Measurements from ENCODE around the gene RASAL1. TPM values are rescaled to one million over a fixed set of nuclear protein-coding genes. Genes with fewer than 3 reads are reported as not detected.

The RASAL1 gene
- total RNA-seq, 1 donor from 2014 or later, result not detected

GRCh38 chr12:113102811-113103210 lies 32.8 kb downstream of the RASAL1 start:
- Mint-ChIP-seq H3K9me3 (ENCODE audit: unreplicated experiment) (peaks cover 4% of the 10 kb centered on the region), H3K27me3 (ENCODE audit: unreplicated experiment) (peaks cover 6% of the 10 kb centered on the region), H3K4me1 (ENCODE audit: low read depth, unreplicated experiment) (peaks cover under 1% of the 10 kb centered on the region), H3K36me3 (ENCODE audit: unreplicated experiment) (no peaks in the 10 kb centered on the region), H3K4me3 (ENCODE audit: unreplicated experiment) (no peak overlapping the region), H3K27ac (ENCODE audit: unreplicated experiment) (no peak overlapping the region)
- no peak for DNase-seq
- TF ChIP-seq, protein P1, sequence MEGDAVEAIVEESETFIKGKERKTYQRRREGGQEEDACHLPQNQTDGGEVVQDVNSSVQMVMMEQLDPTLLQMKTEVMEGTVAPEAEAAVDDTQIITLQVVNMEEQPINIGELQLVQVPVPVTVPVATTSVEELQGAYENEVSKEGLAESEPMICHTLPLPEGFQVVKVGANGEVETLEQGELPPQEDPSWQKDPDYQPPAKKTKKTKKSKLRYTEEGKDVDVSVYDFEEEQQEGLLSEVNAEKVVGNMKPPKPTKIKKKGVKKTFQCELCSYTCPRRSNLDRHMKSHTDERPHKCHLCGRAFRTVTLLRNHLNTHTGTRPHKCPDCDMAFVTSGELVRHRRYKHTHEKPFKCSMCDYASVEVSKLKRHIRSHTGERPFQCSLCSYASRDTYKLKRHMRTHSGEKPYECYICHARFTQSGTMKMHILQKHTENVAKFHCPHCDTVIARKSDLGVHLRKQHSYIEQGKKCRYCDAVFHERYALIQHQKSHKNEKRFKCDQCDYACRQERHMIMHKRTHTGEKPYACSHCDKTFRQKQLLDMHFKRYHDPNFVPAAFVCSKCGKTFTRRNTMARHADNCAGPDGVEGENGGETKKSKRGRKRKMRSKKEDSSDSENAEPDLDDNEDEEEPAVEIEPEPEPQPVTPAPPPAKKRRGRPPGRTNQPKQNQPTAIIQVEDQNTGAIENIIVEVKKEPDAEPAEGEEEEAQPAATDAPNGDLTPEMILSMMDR (IDR thresholded peaks at IDR 0.05; ENCODE audit: partially characterized antibody, unreplicated experiment), result no peak

DNA sequence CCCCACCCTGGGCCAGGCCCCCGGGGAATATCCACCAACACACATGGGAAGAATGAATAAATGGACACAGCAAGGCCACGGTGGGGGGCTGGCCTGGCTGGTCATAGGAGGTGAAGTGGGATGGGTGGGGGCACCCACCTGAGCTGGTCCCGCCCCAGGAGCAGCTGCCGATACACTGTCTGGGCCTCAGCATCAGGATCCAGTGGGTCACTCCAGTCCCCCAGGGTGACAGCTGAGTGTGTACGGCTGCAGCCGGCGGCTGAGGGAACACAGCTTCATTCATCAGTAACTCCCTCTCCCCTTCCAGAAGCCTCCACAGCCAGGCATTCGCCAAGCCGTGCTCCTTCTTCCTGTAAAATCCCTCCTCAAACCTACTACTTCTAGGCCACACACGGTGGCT lies 33.8 kb downstream of the RASAL1 start:
- Mint-ChIP-seq H3K4me1 (ENCODE audit: low read depth, unreplicated experiment) (peaks cover 7% of the 10 kb centered on the region), H3K36me3 (ENCODE audit: unreplicated experiment) (no peaks in the 10 kb centered on the region), H3K27me3 (ENCODE audit: unreplicated experiment) (peaks cover 4% of the 10 kb centered on the region), H3K27ac (ENCODE audit: unreplicated experiment) (no peak overlapping the region), H3K9me3 (ENCODE audit: unreplicated experiment) (peaks cover 4% of the 10 kb centered on the region), H3K4me3 (ENCODE audit: unreplicated experiment) (no peak overlapping the region)
- no peak for DNase-seq
- TF ChIP-seq, protein P1 (IDR thresholded peaks at IDR 0.05; ENCODE audit: partially characterized antibody, unreplicated experiment), result no peak

DNA sequence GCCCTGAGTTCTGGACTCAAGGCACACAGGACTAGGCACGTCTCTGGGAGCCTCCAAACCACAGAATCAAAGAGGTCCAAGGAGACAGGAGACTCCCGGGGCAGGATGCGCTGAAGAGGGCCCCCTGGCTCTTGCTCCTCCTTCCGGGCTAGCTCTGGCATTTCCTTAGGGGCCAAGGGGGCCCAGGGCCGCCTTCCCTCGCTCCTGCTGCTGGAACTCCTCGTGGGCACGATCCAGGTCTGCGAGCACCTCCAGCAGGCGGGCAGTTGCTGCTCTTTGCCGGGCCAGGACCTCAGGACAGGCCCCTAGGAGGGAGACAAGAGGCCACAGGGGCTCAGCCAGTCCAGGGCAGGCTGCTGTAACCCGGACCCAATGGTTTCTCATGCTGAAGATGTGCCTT lies 35.8 kb downstream of the RASAL1 start:
- Mint-ChIP-seq H3K36me3 (ENCODE audit: unreplicated experiment) (no peaks in the 10 kb centered on the region), H3K9me3 (ENCODE audit: unreplicated experiment) (no peaks in the 10 kb centered on the region), H3K4me1 (ENCODE audit: low read depth, unreplicated experiment) (peaks cover 7% of the 10 kb centered on the region), H3K27me3 (ENCODE audit: unreplicated experiment) (peaks cover 6% of the 10 kb centered on the region), H3K4me3 (ENCODE audit: unreplicated experiment) (no peak overlapping the region), H3K27ac (ENCODE audit: unreplicated experiment) (no peak overlapping the region)
- TF ChIP-seq, protein P1 (IDR thresholded peaks at IDR 0.05; ENCODE audit: partially characterized antibody, unreplicated experiment), result no peak
- DNase-seq, result no peak

DNA sequence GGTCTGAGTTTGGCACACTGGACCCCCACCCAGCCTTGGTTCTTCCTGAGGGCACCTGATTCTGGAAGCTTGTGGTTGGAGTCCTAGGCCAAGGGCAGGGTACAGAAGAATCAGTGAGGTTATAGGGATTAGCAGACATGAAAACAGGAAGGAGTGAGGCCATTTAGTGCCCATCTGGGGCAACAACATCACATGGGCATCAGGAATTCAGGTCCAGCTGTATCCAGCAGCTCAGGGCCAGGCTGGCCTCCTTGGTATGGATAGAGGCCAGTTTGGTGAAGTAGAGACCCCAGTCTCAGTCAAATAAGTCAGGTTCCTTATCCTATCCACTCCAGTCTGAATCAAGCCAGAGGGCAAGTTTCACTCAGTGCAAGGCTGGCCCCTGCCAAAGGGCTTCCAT lies 36.2 kb downstream of the RASAL1 start:
- Mint-ChIP-seq H3K9me3 (ENCODE audit: unreplicated experiment) (no peaks in the 10 kb centered on the region), H3K27ac (ENCODE audit: unreplicated experiment) (no peak overlapping the region), H3K27me3 (ENCODE audit: unreplicated experiment) (peaks cover 3% of the 10 kb centered on the region)

DNA sequence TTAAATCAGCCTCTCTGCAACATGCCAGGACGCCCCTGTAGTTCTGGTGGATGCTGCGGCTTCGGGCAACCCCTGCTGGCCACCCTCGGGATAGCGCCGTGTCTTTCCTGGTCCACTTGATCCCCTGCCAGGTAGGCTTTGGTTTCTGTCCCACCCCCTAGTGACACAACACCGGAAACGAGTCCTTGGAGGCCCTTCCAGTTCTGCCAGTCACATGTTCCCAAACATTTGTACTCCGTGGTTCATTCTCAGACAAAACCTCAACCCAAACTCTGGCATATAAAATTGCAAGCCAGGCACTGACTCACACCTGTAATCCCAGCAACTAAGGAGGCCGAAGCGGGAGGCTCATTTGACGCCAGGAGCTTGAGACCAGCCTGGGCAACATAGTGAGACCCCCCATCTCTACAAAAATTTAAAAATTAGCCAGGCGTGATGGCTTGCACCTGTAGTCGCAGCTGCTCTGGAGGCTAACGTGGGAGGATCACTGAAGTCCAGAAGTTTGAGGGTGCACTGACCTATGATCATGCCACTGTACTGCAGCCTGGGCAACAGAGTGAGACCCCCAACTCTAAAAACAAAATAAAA lies 37.0 kb downstream of the RASAL1 start:
- DNase-seq, result peak; percentile 85
- Mint-ChIP-seq H3K4me3 (ENCODE audit: unreplicated experiment) (no peak overlapping the region), H3K27ac (ENCODE audit: unreplicated experiment) (no peak overlapping the region), H3K4me1 (ENCODE audit: low read depth, unreplicated experiment) (peaks cover 8% of the 10 kb centered on the region), H3K9me3 (ENCODE audit: unreplicated experiment) (no peaks in the 10 kb centered on the region), H3K27me3 (ENCODE audit: unreplicated experiment) (peaks cover 5% of the 10 kb centered on the region), H3K36me3 (ENCODE audit: unreplicated experiment) (no peaks in the 10 kb centered on the region)
- TF ChIP-seq, protein P1 (IDR thresholded peaks at IDR 0.05; ENCODE audit: partially characterized antibody, unreplicated experiment), result peak; percentile 89

More for the DNA sequence above, 36.2 kb downstream of the RASAL1 start:
- TF ChIP-seq, protein P1 (IDR thresholded peaks at IDR 0.05; ENCODE audit: partially characterized antibody, unreplicated experiment), result no peak
- Mint-ChIP-seq H3K4me1 (ENCODE audit: low read depth, unreplicated experiment) (peaks cover 7% of the 10 kb centered on the region), H3K4me3 (ENCODE audit: unreplicated experiment) (no peak overlapping the region), H3K36me3 (ENCODE audit: unreplicated experiment) (no peaks in the 10 kb centered on the region)
- no peak for DNase-seq
